Activated CD8-positive, alpha-beta T cell treated with anti-CD3 and anti-CD28 coated beads for 36 hours (primary cell): ENCODE measurements around the gene FSIP1. TPM values are rescaled to one million over a fixed set of nuclear protein-coding genes. Genes with fewer than 3 reads are reported as not detected.

ENCODE experiments used
- ATAC-seq: fragments of 200-7000 bp; cut with Tn5 transposase; one replicate; pipeline ENCODE4 v1.10.0; 2021; ENCODE audit warnings: mild to moderate bottlenecking, moderate library complexity
- CTCF ChIA-PET: fragments of 350-600 bp; sonication (Branson Sonifier 250); formaldehyde crosslinking; loops from one replicate; lab custom pipeline; 2021; ENCODE audit warnings: antibody characterized with exemption; lab: Charles Lee
- POLR2A ChIA-PET: fragments of 350-600 bp; sonication (Branson Sonifier 250); formaldehyde crosslinking; loops from one replicate; lab custom pipeline; 2021; ENCODE audit warnings: antibody characterized with exemption; lab: Charles Lee
- DNase-seq: peaks from one replicate; pipeline ENCODE4 v3.0.0-alpha.2; 2020
- H3K27ac Mint-ChIP-seq: one replicate; pipeline ENCODE4 v1.8.0; 2021; ENCODE audit warnings: mild to moderate bottlenecking, mixed read lengths
- H3K27me3 Mint-ChIP-seq: one replicate; pipeline ENCODE4 v1.8.0; 2021; ENCODE audit warnings: mixed read lengths
- H3K36me3 Mint-ChIP-seq: one replicate; pipeline ENCODE4 v1.8.0; 2021; ENCODE audit warnings: low read depth, mixed read lengths
- H3K4me1 Mint-ChIP-seq: one replicate; pipeline ENCODE4 v1.8.0; 2021; ENCODE audit warnings: low read depth, mixed read lengths
- H3K4me3 Mint-ChIP-seq: one replicate; pipeline ENCODE4 v1.8.0; 2021; ENCODE audit warnings: mild to moderate bottlenecking, moderate library complexity, mixed read lengths
- H3K9me3 Mint-ChIP-seq: one replicate; pipeline ENCODE4 v1.8.0; 2021; ENCODE audit warnings: mixed read lengths
- CTCF ChIP-seq: fragments of 200-600 bp; IDR thresholded peaks from one replicate; pipeline ENCODE4 v1.8.0; 2022; ENCODE audit warnings: antibody characterized with exemption, mild to moderate bottlenecking
- intact Hi-C: fragments of 100-400 bp; cut with micrococcal nuclease; formaldehyde crosslinking; loops from one replicate; pipeline ENCODE4 v1.10.0; 2022
- total RNA-seq, 2 experiments: library from RNA; stranded (reverse); gene quantifications; one replicate each; pipeline ENCODE4 v1.2.3, GENCODE V29; 2021

The FSIP1 gene
- total RNA-seq, 2 experiments from 2014 or later, result 0.36 to 0.43 TPM

DNA sequence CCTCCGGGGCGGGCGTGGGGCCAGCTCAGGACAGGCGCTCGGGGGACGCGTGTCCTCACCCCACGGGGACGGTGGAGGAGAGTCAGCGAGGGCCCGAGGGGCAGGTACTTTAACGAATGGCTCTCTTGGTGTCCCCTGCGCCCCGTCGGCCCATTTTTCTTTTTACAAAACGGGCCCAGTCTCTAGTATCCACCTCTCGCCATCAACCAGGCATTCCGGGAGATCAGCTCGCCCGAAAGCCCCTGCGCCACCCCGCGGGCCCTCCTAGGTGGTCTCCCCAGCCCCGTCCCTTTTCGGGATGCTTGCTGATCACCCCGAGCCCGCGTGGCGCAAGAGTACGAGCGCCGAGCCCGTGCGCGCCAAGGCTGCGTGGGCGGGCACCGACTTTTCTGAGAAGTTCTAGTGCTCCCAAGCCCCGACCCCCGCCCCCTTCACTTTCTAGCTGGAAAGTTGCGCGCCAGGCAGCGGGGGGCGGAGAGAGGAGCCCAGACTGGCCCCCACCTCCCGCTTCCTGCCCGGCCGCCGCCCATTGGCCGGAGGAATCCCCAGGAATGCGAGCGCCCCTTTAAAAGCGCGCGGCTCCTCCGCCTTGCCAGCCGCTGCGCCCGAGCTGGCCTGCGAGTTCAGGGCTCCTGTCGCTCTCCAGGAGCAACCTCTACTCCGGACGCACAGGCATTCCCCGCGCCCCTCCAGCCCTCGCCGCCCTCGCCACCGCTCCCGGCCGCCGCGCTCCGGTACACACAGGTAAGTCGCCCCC, 202.0 kb downstream of the FSIP1 start, which contains the start of gene THBS1:
TSS of gene THBS1 (plus strand) at position 595 of the 757 bp plus-strand sequence. CDS start 779 bp downstream, outside the sequence.
- peak within 1 kb of the TSS; percentile 66 for H3K4me3 Mint-ChIP-seq
- ChIA-PET POLR2A (no interaction called here), CTCF (interaction anchor here (0.7 to 6.1 kb wide), 49 partner anchors 10 to 1140 kb away, joined by 3 to 75 read pairs (median 4); no protein-coding TSS in a partner anchor)
- ATAC-seq, result peak; percentile 41
- peaks cover 11% of the 10 kb centered on the region for H3K4me1 Mint-ChIP-seq
- peak; percentile 73 for DNase-seq
- intact Hi-C loops, result loop anchor here (2.0 to 10.0 kb wide), 3 partner anchors 268 to 456 kb away; no protein-coding TSS in a partner anchor
- H3K27ac Mint-ChIP-seq, result no peak within 1 kb of the TSS
- no peak for TF ChIP-seq CTCF
- no peaks in the 10 kb centered on the region for H3K9me3 Mint-ChIP-seq
- peaks cover 46% of the 10 kb centered on the region for H3K27me3 Mint-ChIP-seq
- no peaks in the 10 kb centered on the region for H3K36me3 Mint-ChIP-seq

GRCh38 chr15:39580117-39580484, 202.5 kb downstream of the FSIP1 start:
- ChIA-PET POLR2A (no interaction called here), CTCF (interaction anchor here (0.6 to 4.2 kb wide), 47 partner anchors 9 to 1139 kb away, joined by 3 to 31 read pairs (median 4); no protein-coding TSS in a partner anchor)
- intact Hi-C loops, result loop anchor here (2.0 to 10.0 kb wide), 3 partner anchors 268 to 455 kb away; no protein-coding TSS in a partner anchor
- peak; percentile 99 for TF ChIP-seq CTCF
- Mint-ChIP-seq H3K9me3 (no peaks in the 10 kb centered on the region), H3K27me3 (peaks cover 48% of the 10 kb centered on the region), H3K4me3 (peak overlapping the region; percentile 66), H3K36me3 (no peaks in the 10 kb centered on the region), H3K27ac (no peak overlapping the region), H3K4me1 (peaks cover 11% of the 10 kb centered on the region)
- ATAC-seq (peak; percentile 92), DNase-seq (peak; percentile 94)

GRCh38 chr15:39579487-39580116, 203.0 kb downstream of the FSIP1 start:
- Mint-ChIP-seq H3K4me3 (peak overlapping the region; percentile 7), H3K9me3 (no peaks in the 10 kb centered on the region), H3K27me3 (peaks cover 49% of the 10 kb centered on the region), H3K4me1 (peaks cover 11% of the 10 kb centered on the region), H3K27ac (no peak overlapping the region), H3K36me3 (no peaks in the 10 kb centered on the region)
- no peak for TF ChIP-seq CTCF
- intact Hi-C loops, result loop anchor here (2.0 to 10.0 kb wide), 3 partner anchors 267 to 455 kb away; no protein-coding TSS in a partner anchor
- POLR2A ChIA-PET, result no interaction called here
- CTCF ChIA-PET, result interaction anchor here (0.6 to 4.2 kb wide), 44 partner anchors 9 to 1139 kb away, joined by 3 to 31 read pairs (median 4); no protein-coding TSS in a partner anchor
- DNase-seq (peak; percentile 14), ATAC-seq (no peak)

- Mint-ChIP-seq H3K4me1 (peaks cover 11% of the 10 kb centered on the region), H3K27ac (no peak overlapping the region), H3K27me3 (peaks cover 51% of the 10 kb centered on the region), H3K4me3 (no peak overlapping the region), H3K9me3 (no peaks in the 10 kb centered on the region), H3K36me3 (no peaks in the 10 kb centered on the region)
- no peak for ATAC-seq
- POLR2A ChIA-PET, result interaction anchor here (0.5 kb wide), 1 partner anchor 936 kb away, joined by 3 read pairs; no protein-coding TSS in a partner anchor
- CTCF ChIA-PET, result interaction anchor here (0.9 to 4.2 kb wide), 11 partner anchors 8 to 407 kb away, joined by 3 to 31 read pairs (median 6); no protein-coding TSS in a partner anchor
- intact Hi-C loops, result no loop called here
- DNase-seq, result no peak
- TF ChIP-seq CTCF, result no peak
Measured at GRCh38 chr15:39578851-39579486, 203.7 kb downstream of the FSIP1 start.
